LNCAP (cell line): Measurements from ENCODE around the gene ITPR1.

Experiments
- CTCF ChIP-seq: fragments of 450-650 bp; IDR thresholded peaks from 2 replicates; pipeline ENCODE4 v1.5.1; 2017; ENCODE audit warnings: mild to moderate bottlenecking

The ITPR1 gene

GRCh38 chr3:4581920-4582611 lies 88.9 kb downstream of the ITPR1 start:
- TF ChIP-seq CTCF: no peak

- TF ChIP-seq CTCF: no peak
Observed at GRCh38 chr3:4582624-4583023, 89.5 kb downstream of the ITPR1 start.

GRCh38 chr3:4583416-4583815 lies 90.3 kb downstream of the ITPR1 start:
- no peak for TF ChIP-seq CTCF

- TF ChIP-seq CTCF: no peak
Observed at GRCh38 chr3:4584456-4585249, 91.5 kb downstream of the ITPR1 start.

- TF ChIP-seq CTCF: no peak
Observed at GRCh38 chr3:4586381-4586780, 93.2 kb downstream of the ITPR1 start.

- no peak for TF ChIP-seq CTCF
Observed at GRCh38 chr3:4587061-4587837, 94.1 kb downstream of the ITPR1 start.

GRCh38 chr3:4587838-4588105 lies 94.6 kb downstream of the ITPR1 start:
- TF ChIP-seq CTCF: no peak
